Esophagus muscularis mucosa (tissue), 3 donors: ENCODE results near the gene GRAMD4.

Source experiments
- CTCF ChIP-seq, 3 experiments: fragments of 200-600 bp in 2 of 3; fragments of 450-650 bp in 1 of 3; sonication (generic) in 2 of 3; IDR thresholded peaks; one replicate each; pipeline ENCODE4 v1.5.1; 2017 to 2019; ENCODE audit warnings: antibody characterized with exemption in 3 of 3, mild to moderate bottlenecking in 2 of 3, moderate library complexity in 1 of 3
- POLR2A ChIP-seq: fragments of 450-650 bp; IDR thresholded peaks from one replicate; pipeline ENCODE4 v1.6.1; 2017; ENCODE audit warnings: antibody characterized with exemption, moderate library complexity, mild to moderate bottlenecking, low read depth

- no peak for TF ChIP-seq CTCF (IDR thresholded peaks at IDR 0.05)
- TF ChIP-seq POLR2A = no peak
Observed at GRCh38 chr22:46687460-46687859, 67.3 kb downstream of the GRAMD4 start.
